HuH-7.5 (cell line): ENCODE data around the gene SPOP.
"Not testable (repeated sequence)": the region's sequence is repeated elsewhere in the genome, so short reads cannot be mapped to it uniquely, and the experiment has no call there.

Experiments used
- DNase-seq: peaks from one replicate; pipeline ENCODE4 v3.0.0; 2011; ENCODE audit warnings: low spot score

Gene SPOP

GRCh38 chr17:49647256-49647585 is 30.7 kb downstream of the SPOP start:
- DNase-seq, result no peak

DNA sequence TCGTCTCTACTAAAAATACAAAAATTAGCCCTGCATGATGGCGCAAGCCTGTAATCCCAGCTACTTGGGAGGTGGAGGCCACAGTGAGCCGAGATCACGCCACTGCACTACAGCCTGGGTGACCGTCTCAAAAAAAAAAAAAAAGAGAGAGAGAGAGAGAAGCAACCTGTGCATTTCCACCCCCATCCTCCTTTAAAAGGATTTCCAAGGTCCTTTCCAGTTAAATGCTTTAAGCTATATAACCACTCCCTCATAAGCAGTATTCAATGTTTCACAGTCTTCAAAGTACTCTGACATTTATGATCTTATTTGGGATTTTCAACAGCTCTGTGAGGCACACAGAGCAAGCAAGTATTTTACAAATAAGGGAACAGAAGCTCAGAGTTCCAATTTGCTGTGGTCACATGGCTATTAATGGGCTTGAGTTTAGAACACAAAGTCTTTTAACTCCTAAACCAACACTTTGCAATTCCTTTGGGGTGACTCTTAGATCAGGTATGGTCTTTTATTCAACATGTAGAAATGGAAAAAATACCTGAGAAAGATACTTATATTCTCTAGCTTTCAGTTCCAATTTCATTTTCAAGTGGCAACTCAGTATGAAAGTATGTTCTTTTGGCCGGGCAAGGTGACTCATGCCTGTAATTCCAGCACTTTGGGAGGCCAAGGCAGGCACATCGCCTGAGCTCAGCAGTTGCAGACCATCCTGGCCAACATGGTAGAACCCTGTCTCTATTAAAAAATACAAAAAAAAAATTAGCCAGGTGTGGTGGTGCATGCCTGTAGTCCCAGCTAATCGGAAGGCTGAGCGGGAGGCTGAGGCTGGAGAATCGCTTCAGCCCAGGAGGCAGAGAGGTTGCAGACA is 31.3 kb downstream of the SPOP start:
- no peak for DNase-seq

- DNase-seq, result not testable (repeated sequence)
These were observed 31.9 kb downstream of the SPOP start for GRCh38 chr17:49646056-49646390.

- DNase-seq, result no peak
These were observed 32.2 kb downstream of the SPOP start for GRCh38 chr17:49645654-49646053.

- no peak for DNase-seq
These were observed 37.3 kb downstream of the SPOP start for GRCh38 chr17:49640556-49640955.

DNA sequence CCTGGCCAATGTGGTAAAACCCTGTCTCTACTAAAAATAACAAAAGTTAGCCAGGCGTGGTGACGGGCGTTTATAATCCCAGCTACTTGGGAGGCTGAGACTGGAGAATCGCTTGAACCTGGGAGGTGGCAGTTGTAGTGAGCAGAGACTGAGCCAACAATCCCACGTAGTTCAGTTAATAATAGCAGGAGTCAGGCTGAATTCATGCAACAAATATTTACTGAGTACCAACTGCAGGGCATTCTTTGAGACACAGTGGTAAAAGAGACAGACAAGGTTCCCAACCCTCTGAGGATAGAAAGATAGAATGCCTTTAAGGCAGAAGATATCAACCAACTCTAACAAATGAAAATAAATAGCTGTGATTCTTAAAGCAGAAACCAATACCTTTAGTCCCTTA is 39.1 kb downstream of the SPOP start:
- no peak for DNase-seq

- DNase-seq, result no peak
These were observed 40.2 kb downstream of the SPOP start for GRCh38 chr17:49637739-49638138.

DNA sequence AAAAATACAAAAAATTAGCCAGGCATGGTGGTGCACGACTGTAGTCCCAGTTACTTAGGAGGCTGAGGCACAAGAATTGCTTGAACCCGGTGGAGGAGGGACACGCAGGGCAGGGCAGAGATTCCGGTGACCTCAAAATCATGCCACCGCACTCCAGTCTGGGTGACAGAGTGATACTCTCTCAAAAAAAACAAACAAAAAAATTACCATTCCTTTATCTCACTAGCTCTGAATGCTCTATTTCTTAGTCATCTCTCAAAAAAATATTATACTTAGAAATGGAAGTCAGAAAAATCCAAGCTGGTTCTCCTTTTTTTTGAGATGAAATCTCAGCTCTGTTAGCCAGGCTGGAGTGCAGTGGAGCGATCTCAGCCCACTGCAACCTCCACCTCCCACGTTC is 40.8 kb downstream of the SPOP start:
- DNase-seq, result no peak

GRCh38 chr17:49635121-49635520 is 42.8 kb downstream of the SPOP start:
- DNase-seq, result no peak

GRCh38 chr17:49634485-49634860 is 43.4 kb downstream of the SPOP start:
- DNase-seq, result no peak

- DNase-seq, result no peak
These were observed 44.0 kb downstream of the SPOP start for GRCh38 chr17:49633762-49634484.

DNA sequence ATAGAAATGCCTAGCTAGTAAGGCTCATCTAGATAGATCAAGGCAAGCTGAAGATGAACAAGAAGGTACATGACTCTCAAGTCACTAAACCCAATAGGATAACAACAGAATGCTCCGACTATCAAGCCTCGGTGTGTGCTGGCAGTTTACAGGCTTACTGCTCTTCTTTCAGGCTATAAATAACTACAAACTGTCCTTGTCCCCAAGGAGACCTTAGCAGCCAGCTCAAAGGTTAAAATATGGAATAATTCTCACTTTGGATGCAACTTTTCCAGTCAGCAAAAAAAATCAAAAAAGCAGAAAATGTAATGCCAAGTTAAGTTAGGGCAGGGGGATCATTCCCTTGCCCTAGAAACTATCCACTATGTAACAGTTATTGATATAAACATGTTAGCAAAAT is 44.6 kb downstream of the SPOP start:
- DNase-seq, result no peak

- DNase-seq, result no peak
These were observed 45.7 kb downstream of the SPOP start for GRCh38 chr17:49632201-49632600.

- DNase-seq, result no peak
These were observed 46.4 kb downstream of the SPOP start for GRCh38 chr17:49631496-49631895.

DNA sequence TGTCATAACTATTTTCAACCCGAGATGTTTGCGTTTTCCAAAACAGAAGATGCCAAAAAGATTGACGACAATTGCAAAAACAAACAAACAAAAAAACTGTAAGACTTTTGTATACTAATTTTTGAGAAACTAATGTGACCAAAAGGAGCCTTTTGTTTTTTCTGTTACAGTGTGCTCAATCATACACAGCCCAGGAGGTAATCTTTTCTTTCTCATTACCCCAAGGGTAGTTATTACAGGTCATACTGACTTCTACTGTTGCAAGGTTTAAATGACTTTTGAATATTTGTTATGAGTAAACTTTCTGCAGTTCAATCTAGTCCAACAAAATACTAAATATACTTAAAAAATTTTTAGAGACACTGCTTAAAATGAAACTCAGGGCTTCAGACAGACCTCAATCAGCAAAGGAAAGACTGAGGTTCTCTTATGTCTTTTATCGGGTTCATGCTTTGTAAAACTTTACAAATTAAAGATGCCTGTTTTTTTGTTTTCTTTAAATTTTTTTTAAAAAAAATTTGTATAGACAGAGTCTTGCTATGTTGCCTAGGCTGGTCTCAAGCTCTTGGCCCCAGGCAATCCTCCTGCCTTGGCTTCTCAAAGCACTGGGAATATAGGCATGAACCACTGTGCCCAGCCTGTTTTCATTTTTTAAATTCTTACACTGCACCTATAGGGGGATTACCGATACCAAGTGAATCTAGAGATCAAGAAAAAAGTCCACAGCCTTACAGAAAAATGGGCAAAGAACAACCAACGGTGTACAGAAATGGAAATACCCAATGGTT is 47.6 kb downstream of the SPOP start:
- no peak for DNase-seq

DNA sequence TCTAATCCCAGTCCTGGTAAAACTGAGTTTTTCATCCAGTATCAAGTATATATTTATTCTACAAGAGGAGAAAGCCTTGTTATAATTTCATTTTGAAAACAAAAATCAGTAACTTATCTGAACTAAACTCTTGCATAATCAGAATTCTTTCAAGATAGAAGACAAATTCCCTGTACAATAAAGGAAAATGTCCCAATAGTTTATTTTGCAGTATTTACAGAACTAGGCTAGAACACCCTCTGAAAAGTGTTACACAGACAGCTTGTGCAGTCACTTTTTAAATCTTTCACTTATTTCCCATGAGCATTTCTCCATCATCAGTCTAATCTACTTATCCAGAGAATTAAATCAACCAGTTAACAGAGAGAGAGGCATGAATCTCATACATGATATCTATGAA is 48.5 kb downstream of the SPOP start:
- no peak for DNase-seq

GRCh38 chr17:49624896-49625295 is 53.0 kb downstream of the SPOP start:
- DNase-seq, result no peak

GRCh38 chr17:49621946-49622529 is 55.9 kb downstream of the SPOP start:
- DNase-seq, result no peak

GRCh38 chr17:49621420-49621819 is 56.5 kb downstream of the SPOP start:
- DNase-seq, result no peak

DNA sequence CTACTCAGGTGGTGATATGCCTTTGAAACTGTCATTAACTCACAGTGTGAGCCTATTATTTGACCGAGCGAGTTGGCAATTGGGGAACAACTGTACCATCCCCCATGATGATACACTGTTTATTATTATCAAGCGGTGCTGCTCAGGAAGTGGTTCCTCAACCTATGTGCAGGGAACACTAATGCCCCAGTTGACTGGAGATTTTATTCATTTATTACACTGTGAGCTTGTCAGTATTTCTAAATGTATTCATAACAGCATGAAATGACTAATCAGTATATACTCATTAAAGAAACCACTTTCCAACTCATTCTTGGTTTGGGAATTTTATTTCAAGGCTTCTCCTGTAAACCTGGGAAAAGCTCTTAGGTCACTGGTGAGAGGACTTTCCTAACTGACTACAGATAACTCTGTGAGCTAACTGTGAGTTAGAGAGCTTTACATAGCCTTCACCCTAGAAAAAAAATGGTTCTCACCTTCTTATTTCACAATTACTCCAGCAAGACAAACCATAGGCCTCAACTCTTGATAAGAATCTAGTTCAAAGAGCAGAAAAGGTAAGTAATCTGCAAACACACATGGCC is 59.8 kb downstream of the SPOP start:
- no peak for DNase-seq

- no peak for DNase-seq
These were observed 61.2 kb downstream of the SPOP start for GRCh38 chr17:49616601-49617131.

DNA sequence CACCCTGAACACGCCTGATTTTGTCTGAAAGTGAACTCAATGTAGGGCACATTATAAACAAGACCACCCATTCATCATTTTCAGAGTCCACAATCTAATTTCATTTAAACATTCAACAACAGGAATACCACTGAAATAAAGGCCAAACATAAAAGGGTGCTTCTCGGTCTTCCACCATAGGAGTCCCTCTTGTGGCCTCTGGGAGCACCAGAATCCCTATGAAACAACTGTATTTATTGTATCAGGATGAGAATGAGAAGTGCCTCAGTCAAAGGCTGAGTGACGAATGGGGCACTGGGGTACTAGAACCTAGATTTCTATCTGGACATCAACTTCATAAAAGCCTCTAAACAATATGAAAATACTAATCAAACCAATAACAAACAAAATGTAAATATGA is 61.8 kb downstream of the SPOP start:
- DNase-seq, result no peak
